NCI-H774 (cell line): Measurements from ENCODE around the gene LGALSL.
A peak's percentile ranks its signal among the peaks of the same experiment; 100 is the strongest.

Experiments
- DNase-seq: peaks from one replicate; lab custom pipeline; 2025; lab: John Stamatoyannopoulos, UW

LGALSL gene

GRCh38 chr2:64453770-64454385, at the start of gene LGALSL:
LGALSL (plus strand) TSS chr2:64454162; CDS start chr2:64454546, 384 bp downstream.
- DNase-seq, result peak; percentile 81

- no peak for DNase-seq
Observed at GRCh38 chr2:64404743-64405142, 49.2 kb upstream of the LGALSL start.

- no peak for DNase-seq
Observed at GRCh38 chr2:64405581-64406406, 48.2 kb upstream of the LGALSL start.

- DNase-seq, result no peak
Observed at GRCh38 chr2:64406407-64406774, 47.6 kb upstream of the LGALSL start.

GRCh38 chr2:64408031-64408430, 45.9 kb upstream of the LGALSL start:
- no peak for DNase-seq

GRCh38 chr2:64410671-64411070, 43.3 kb upstream of the LGALSL start:
- no peak for DNase-seq

- no peak for DNase-seq
Observed at GRCh38 chr2:64412671-64413070, 41.3 kb upstream of the LGALSL start.

GRCh38 chr2:64414736-64415435, 39.1 kb upstream of the LGALSL start:
- DNase-seq, result no peak

- no peak for DNase-seq
Observed at GRCh38 chr2:64417624-64418023, 36.3 kb upstream of the LGALSL start.

GRCh38 chr2:64419596-64420165, 34.3 kb upstream of the LGALSL start:
- no peak for DNase-seq

GRCh38 chr2:64420677-64421076, 33.3 kb upstream of the LGALSL start:
- no peak for DNase-seq

GRCh38 chr2:64421201-64421600, 32.8 kb upstream of the LGALSL start:
- DNase-seq, result no peak

- DNase-seq, result no peak
Observed at GRCh38 chr2:64422466-64422865, 31.5 kb upstream of the LGALSL start.

- DNase-seq, result no peak
Observed at GRCh38 chr2:64423303-64423702, 30.7 kb upstream of the LGALSL start.

GRCh38 chr2:64424416-64424987, 29.5 kb upstream of the LGALSL start:
- DNase-seq, result no peak

GRCh38 chr2:64426183-64426952, 27.6 kb upstream of the LGALSL start:
- DNase-seq, result no peak

- no peak for DNase-seq
Observed at GRCh38 chr2:64434039-64434657, 19.8 kb upstream of the LGALSL start.

- no peak for DNase-seq
Observed at GRCh38 chr2:64437883-64438282, 16.1 kb upstream of the LGALSL start.

GRCh38 chr2:64439194-64439593, 14.8 kb upstream of the LGALSL start:
- DNase-seq, result no peak

GRCh38 chr2:64440843-64441242, 13.1 kb upstream of the LGALSL start:
- DNase-seq, result no peak

GRCh38 chr2:64442277-64442676, 11.7 kb upstream of the LGALSL start:
- DNase-seq, result no peak
